Measurements from ENCODE around the gene PCDH9.

Gene PCDH9

DNA sequence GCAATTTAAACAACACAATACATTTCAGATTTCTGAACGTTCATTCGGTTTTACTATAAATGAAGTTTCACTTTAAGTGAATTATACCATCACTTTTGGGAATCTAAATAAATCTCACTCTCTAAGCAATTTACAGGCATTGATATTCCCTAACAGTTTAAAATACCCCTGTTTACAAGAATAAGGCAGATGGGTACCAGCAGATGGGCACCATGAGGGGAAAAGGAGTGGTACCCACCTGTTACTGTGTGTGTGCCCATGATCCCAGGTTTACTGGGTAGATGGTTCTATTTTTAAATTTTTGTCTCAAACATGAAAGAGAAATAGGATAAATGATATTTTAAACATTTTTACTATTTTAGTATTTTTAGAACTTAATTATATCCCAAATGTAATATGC, 212.9 kb downstream of the PCDH9 start:
- H3K27ac ChIP-seq (ENCODE audit: low read depth, low read length): no peak overlapping the region
- no peaks in the 10 kb centered on the region for H3K4me1 ChIP-seq (ENCODE audit: control insufficient read depth, insufficient read depth, low read length)
- no peaks in the 10 kb centered on the region for H3K27me3 ChIP-seq (ENCODE audit: control insufficient read depth, insufficient read depth, low read length)
- no peaks in the 10 kb centered on the region for H3K36me3 ChIP-seq (ENCODE audit: control insufficient read depth, insufficient read depth, low read length)
- no peak overlapping the region for H3K9ac ChIP-seq (ENCODE audit: low read length)
- H3K4me3 ChIP-seq (ENCODE audit: low read length): no peak overlapping the region

DNA sequence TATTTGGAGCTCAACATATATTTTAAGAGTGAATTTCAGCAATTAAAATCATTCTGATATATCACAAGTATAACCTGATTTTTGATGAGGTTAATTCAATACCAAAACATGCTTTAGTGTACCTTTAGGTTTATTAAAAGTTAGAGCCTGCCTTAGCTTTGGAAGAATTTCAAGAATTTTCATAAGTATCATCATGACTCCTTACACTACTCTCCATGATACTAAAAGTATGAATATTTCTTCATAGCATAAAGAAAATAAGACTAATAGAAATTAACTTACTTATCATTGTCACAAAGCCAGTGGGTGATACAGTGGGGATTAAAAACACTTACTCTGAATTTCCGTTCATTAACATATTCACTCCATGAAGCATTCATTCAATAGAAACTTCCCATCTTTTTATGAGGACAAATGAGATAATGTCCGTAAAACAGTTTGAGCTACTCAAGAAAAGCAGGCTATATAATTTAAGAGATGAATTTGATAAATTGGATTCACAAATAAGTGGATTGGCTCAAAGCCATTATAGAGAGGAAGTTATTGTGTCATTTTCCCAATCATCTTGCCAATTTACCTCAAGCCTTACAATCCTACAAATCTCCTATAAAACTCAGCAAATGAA, 214.0 kb downstream of the PCDH9 start:
- H3K27me3 ChIP-seq (ENCODE audit: control insufficient read depth, insufficient read depth, low read length): no peaks in the 10 kb centered on the region
- no peak overlapping the region for H3K9ac ChIP-seq (ENCODE audit: low read length)
- H3K4me1 ChIP-seq (ENCODE audit: control insufficient read depth, insufficient read depth, low read length): no peaks in the 10 kb centered on the region
- no peak overlapping the region for H3K27ac ChIP-seq (ENCODE audit: low read depth, low read length)
- no peaks in the 10 kb centered on the region for H3K36me3 ChIP-seq (ENCODE audit: control insufficient read depth, insufficient read depth, low read length)
- H3K4me3 ChIP-seq (ENCODE audit: low read length): no peak overlapping the region

DNA sequence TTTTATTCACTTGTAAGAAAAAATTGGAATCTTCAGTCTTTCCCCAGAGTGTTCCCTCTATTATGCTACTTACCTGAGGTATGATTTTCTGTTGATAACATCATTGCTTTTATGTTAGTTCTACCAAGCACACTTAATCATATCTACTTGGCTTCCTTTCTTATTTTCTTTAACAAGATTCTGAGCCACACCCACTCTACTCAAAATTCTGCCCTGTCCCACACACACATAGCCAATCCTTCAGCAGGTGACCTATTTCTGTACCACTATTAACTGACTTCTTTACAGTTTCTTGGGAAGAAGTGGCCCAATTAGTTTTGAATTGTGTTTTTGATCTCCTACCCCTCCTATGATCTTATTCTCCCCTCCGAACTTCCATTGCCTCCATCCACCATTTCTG, 215.7 kb downstream of the PCDH9 start:
- H3K27ac ChIP-seq (ENCODE audit: low read depth, low read length): no peak overlapping the region
- no peaks in the 10 kb centered on the region for H3K27me3 ChIP-seq (ENCODE audit: control insufficient read depth, insufficient read depth, low read length)
- H3K9ac ChIP-seq (ENCODE audit: low read length): no peak overlapping the region

DNA sequence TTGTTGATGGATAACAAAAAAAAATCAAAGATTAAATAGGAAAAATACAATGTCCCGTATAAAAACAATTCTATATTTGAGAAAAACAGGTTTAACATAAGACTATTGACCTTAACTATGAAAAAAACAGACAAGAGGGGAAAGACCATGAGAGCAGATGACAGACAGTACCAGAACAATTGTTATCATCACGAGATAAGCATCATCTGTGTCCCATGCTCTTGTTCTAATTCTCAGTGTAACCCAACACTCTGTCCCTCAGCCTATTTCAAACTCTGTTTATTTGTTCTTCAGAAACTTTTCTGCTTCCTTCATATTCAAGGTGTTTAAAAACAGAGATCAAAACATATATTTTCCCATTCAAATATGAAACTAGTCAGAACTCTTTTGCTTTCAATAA, 216.4 kb downstream of the PCDH9 start:
- Histone ChIP-seq H3K9ac (ENCODE audit: low read length) (no peak overlapping the region), H3K27me3 (ENCODE audit: control insufficient read depth, insufficient read depth, low read length) (no peaks in the 10 kb centered on the region), H3K27ac (ENCODE audit: low read depth, low read length) (no peak overlapping the region), H3K4me1 (ENCODE audit: control insufficient read depth, insufficient read depth, low read length) (no peaks in the 10 kb centered on the region), H3K36me3 (ENCODE audit: control insufficient read depth, insufficient read depth, low read length) (no peaks in the 10 kb centered on the region), H3K4me3 (ENCODE audit: low read length) (no peak overlapping the region)

More for the DNA sequence above, 215.7 kb downstream of the PCDH9 start:
- no peak overlapping the region for H3K4me3 ChIP-seq (ENCODE audit: low read length)
- H3K4me1 ChIP-seq (ENCODE audit: control insufficient read depth, insufficient read depth, low read length): no peaks in the 10 kb centered on the region
- no peaks in the 10 kb centered on the region for H3K36me3 ChIP-seq (ENCODE audit: control insufficient read depth, insufficient read depth, low read length)

DNA sequence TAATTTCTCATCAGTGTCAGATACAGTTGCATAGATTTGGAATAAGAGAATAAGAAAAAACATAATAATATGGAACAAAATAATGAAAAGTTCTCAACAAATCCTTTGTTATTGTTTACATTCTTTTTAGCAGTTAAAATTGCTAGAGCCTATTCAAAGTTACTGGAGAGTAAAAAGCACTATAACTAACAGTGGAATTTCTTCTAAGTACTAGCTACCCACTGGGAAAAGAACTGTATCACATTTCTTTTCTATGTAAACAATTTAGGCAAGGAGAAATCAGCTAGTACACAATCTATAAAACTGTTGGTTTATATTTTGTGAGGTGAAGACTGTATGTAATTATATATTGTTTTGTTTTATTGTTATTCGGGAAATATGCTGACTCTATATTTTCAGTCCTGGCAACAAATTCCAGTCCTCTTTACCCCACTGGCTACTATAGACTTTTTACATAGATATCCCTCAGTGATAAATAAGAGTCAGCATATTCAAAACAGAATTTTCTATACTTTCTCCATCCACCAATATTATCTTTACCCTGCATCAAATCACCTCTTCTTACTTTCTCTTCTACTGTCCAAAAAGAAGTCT, 222.0 kb downstream of the PCDH9 start:
- Histone ChIP-seq H3K4me1 (ENCODE audit: control insufficient read depth, insufficient read depth, low read length) (no peaks in the 10 kb centered on the region), H3K27ac (ENCODE audit: low read depth, low read length) (no peak overlapping the region), H3K4me3 (ENCODE audit: low read length) (no peak overlapping the region), H3K27me3 (ENCODE audit: control insufficient read depth, insufficient read depth, low read length) (no peaks in the 10 kb centered on the region), H3K36me3 (ENCODE audit: control insufficient read depth, insufficient read depth, low read length) (no peaks in the 10 kb centered on the region), H3K9ac (ENCODE audit: low read length) (no peak overlapping the region)

DNA sequence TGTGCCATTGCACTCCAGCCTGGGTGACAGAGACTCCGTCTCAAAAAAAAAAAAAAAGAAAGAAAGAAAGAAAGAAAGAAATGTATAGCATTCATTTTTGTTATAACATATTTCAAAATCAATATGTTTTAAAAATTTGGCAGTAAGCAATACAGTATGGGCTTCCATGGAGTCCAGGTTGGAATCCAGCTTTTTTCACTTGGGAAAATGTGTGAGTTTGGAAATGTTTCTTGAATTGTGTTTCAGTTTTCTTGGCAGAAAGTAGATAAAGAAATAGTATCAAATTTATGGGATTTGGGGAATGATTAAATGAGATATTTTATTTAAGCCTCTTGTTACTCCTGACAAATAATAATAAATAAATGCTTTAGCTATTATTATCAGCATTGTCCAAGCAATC, 225.6 kb downstream of the PCDH9 start:
- Histone ChIP-seq H3K27ac (ENCODE audit: low read depth, low read length) (no peak overlapping the region), H3K27me3 (ENCODE audit: control insufficient read depth, insufficient read depth, low read length) (no peaks in the 10 kb centered on the region), H3K36me3 (ENCODE audit: control insufficient read depth, insufficient read depth, low read length) (no peaks in the 10 kb centered on the region)

DNA sequence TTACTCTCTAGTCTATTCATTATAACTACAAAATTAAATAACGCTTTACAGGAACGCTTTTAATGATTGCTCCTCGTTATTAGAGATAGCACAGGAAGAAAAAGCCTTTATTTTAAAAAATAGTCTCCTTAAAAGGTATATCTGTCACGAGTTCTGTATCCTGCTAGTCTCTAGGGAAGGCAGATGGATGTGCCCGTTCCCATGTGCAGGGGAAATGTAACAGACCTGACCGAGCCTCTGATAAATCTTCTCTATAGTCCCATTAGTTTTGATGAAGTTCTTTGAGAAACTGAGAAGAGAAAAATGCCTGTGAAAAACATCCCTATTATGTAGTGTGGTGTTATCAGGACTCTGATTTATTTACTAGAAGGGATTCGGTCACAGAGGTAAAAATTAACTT, 226.4 kb downstream of the PCDH9 start:
- no peaks in the 10 kb centered on the region for H3K36me3 ChIP-seq (ENCODE audit: control insufficient read depth, insufficient read depth, low read length)
- H3K27ac ChIP-seq (ENCODE audit: low read depth, low read length): no peak overlapping the region
- H3K9ac ChIP-seq (ENCODE audit: low read length): no peak overlapping the region
- H3K4me1 ChIP-seq (ENCODE audit: control insufficient read depth, insufficient read depth, low read length): no peaks in the 10 kb centered on the region
- H3K27me3 ChIP-seq (ENCODE audit: control insufficient read depth, insufficient read depth, low read length): no peaks in the 10 kb centered on the region
- no peak overlapping the region for H3K4me3 ChIP-seq (ENCODE audit: low read length)

More for the DNA sequence above, 225.6 kb downstream of the PCDH9 start:
- Histone ChIP-seq H3K9ac (ENCODE audit: low read length) (no peak overlapping the region), H3K4me3 (ENCODE audit: low read length) (no peak overlapping the region), H3K4me1 (ENCODE audit: control insufficient read depth, insufficient read depth, low read length) (no peaks in the 10 kb centered on the region)

DNA sequence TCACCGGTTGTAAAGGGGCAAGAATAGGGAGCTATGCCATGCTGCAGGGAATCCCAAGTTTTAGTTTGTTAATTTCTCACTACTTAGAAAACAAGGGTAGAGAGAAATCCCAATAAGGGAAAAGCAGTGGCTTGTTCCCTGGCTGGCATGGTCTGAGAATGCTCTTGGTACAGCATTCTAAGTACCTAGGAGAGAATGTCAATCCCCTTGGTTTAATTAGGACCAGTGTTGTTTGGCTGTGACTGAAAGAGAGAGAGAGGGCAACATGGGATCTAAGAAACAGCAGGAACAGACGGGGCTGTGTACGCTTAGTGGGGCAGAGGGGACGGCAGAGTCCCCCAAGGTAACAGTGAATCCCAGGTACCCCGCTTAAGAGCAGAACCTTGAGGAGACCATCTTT, 228.8 kb downstream of the PCDH9 start:
- Histone ChIP-seq H3K9ac (ENCODE audit: low read length) (no peak overlapping the region), H3K4me3 (ENCODE audit: low read length) (no peak overlapping the region), H3K36me3 (ENCODE audit: control insufficient read depth, insufficient read depth, low read length) (no peaks in the 10 kb centered on the region), H3K27me3 (ENCODE audit: control insufficient read depth, insufficient read depth, low read length) (no peaks in the 10 kb centered on the region), H3K4me1 (ENCODE audit: control insufficient read depth, insufficient read depth, low read length) (no peaks in the 10 kb centered on the region), H3K27ac (ENCODE audit: low read depth, low read length) (no peak overlapping the region)

DNA sequence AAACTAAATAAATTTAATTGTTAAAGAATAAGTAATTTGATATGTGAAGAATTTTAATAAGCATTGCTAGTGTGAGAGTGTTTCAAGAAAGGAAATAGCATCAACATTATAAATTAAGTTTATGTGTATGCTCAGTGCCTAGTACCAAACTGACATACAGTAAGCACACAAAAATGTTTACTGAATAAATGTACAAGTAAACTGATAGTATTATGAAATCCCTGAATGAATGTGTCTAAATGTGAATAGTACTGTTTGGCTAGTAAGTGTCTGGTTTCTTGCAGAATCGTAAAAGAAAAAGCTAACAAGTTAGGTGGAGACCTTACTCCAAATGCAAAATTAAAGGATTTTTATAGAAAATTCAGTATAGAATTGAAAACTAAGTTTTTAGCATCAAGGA, 233.6 kb downstream of the PCDH9 start:
- H3K4me3 ChIP-seq (ENCODE audit: low read length): no peak overlapping the region
- no peaks in the 10 kb centered on the region for H3K36me3 ChIP-seq (ENCODE audit: control insufficient read depth, insufficient read depth, low read length)
- no peaks in the 10 kb centered on the region for H3K27me3 ChIP-seq (ENCODE audit: control insufficient read depth, insufficient read depth, low read length)
- H3K4me1 ChIP-seq (ENCODE audit: control insufficient read depth, insufficient read depth, low read length): no peaks in the 10 kb centered on the region
- H3K27ac ChIP-seq (ENCODE audit: low read depth, low read length): no peak overlapping the region
- no peak overlapping the region for H3K9ac ChIP-seq (ENCODE audit: low read length)

DNA sequence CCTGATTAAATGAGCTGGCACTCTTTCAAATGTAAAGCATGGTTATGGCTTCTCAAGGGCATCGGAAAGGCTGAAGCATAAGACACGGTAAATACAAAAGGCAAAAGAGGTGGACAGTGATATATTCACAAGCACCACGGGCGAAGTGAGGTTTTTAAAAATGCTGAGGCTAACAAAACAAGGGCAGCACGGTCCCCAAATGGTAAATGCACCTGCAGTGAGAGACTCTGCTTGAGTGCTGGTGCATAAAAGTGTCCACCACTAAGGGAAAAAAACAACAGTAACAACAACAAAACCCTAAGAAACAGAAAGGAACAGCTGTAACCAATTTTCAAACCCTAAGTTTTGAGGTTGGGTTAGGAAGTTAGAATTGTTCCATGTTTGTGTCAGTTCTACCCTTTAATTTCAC, 234.9 kb downstream of the PCDH9 start:
- Histone ChIP-seq H3K36me3 (ENCODE audit: control insufficient read depth, insufficient read depth, low read length) (no peaks in the 10 kb centered on the region), H3K9ac (ENCODE audit: low read length) (no peak overlapping the region), H3K4me3 (ENCODE audit: low read length) (no peak overlapping the region), H3K27ac (ENCODE audit: low read depth, low read length) (no peak overlapping the region), H3K4me1 (ENCODE audit: control insufficient read depth, insufficient read depth, low read length) (no peaks in the 10 kb centered on the region), H3K27me3 (ENCODE audit: control insufficient read depth, insufficient read depth, low read length) (no peaks in the 10 kb centered on the region)

DNA sequence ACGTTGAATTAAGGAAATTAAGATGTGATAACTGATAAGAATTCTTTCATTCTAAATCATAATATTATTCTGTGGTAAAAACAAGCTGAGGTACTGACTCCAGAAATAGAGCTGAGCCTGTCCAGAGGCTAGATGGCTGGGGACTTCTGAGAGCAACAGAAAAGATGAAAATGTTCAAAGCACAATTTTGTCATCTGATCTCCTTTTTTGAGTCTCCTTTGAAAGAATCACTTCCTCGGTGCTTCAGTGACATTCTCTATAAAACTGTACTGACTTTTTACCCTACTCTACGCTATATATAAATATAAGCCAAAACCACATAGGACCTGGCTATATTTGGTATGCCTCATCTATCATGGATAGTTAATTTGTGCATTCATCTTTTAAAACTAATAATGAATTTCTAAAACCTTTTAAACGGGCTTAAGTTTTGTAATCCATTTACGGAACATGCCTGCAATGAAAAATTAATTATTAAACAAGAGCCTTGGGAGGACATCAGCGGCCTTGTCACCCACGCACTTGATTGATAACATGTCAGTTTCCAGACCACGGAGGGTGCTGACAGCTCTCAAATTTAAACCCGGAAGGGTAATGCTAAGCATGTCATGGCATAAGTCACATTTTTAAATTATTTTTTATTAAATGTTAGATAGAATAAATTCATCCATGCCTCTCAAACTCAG, 235.5 kb downstream of the PCDH9 start:
- Histone ChIP-seq H3K27ac (ENCODE audit: low read depth, low read length) (no peak overlapping the region), H3K4me1 (ENCODE audit: control insufficient read depth, insufficient read depth, low read length) (no peaks in the 10 kb centered on the region), H3K9ac (ENCODE audit: low read length) (no peak overlapping the region), H3K4me3 (ENCODE audit: low read length) (no peak overlapping the region), H3K36me3 (ENCODE audit: control insufficient read depth, insufficient read depth, low read length) (no peaks in the 10 kb centered on the region), H3K27me3 (ENCODE audit: control insufficient read depth, insufficient read depth, low read length) (no peaks in the 10 kb centered on the region)

DNA sequence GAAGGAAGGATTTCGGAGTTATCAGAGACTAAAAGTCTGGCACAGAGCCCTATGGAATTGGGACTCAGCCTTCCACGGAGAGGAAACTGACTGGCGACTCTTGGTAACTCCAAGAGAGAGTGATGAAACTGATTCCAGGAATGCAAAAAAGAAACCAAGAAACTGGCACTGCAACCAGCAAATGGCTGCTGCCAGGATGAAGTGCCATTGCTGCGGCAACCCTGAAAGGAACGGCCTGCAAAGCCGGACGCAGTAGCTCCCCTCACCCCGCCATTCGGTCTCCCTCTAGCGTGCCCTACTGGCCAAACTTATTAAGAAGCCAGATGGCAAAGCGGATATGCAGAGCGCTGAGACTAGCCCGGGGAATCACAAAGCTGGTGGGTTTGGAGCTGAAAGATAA, 236.0 kb downstream of the PCDH9 start:
- Histone ChIP-seq H3K27me3 (ENCODE audit: control insufficient read depth, insufficient read depth, low read length) (no peaks in the 10 kb centered on the region), H3K4me3 (ENCODE audit: low read length) (no peak overlapping the region), H3K4me1 (ENCODE audit: control insufficient read depth, insufficient read depth, low read length) (no peaks in the 10 kb centered on the region), H3K36me3 (ENCODE audit: control insufficient read depth, insufficient read depth, low read length) (no peaks in the 10 kb centered on the region), H3K27ac (ENCODE audit: low read depth, low read length) (no peak overlapping the region), H3K9ac (ENCODE audit: low read length) (no peak overlapping the region)

DNA sequence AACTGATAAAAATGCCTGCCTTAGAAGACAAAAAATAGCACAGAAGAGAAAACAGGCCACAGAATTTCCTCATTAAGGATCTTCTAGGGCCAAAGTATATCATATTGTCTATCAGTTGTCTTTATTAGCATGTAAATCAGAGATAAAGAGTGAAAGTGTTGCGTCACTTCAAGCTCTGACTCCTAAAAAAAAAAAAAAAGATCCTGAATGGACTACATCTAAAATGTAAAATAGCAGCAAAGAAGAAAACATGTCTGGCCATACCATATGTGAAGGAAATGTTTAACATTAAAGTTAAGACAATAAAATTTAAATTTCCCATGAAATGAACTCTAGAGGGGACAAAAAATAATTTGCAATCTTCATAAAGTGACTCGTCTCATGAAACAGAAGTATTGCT, 237.4 kb downstream of the PCDH9 start:
- Histone ChIP-seq H3K36me3 (ENCODE audit: control insufficient read depth, insufficient read depth, low read length) (no peaks in the 10 kb centered on the region), H3K4me1 (ENCODE audit: control insufficient read depth, insufficient read depth, low read length) (no peaks in the 10 kb centered on the region), H3K27ac (ENCODE audit: low read depth, low read length) (no peak overlapping the region), H3K4me3 (ENCODE audit: low read length) (no peak overlapping the region), H3K27me3 (ENCODE audit: control insufficient read depth, insufficient read depth, low read length) (no peaks in the 10 kb centered on the region), H3K9ac (ENCODE audit: low read length) (no peak overlapping the region)
